Measurements from ENCODE around the gene BCL7A. TPM values are rescaled to one million over a fixed set of nuclear protein-coding genes. Genes with fewer than 3 reads are reported as not detected.

The BCL7A gene
- total and polyA plus RNA-seq, 9 of the 15 experiments (the other 6 are each of a cell fraction or from before 2014, with no cell fraction given) = 0.25 to 21.9 (median 14.9) TPM

- peak in 1 of 2 experiments; percentile 32 for TF ChIP-seq E2F6 (IDR thresholded peaks at IDR 0.05; ENCODE audit: borderline replicate concordance in 1 of 2, extremely low read depth in 1 of 2, insufficient read depth in 1 of 2, insufficient read length in 1 of 2, low read depth in 1 of 2, low read length in 1 of 2, poor library complexity in 1 of 2, severe bottlenecking in 1 of 2)
- TF ChIP-seq ZNF766 (CRISPR knock-in tag; conservative IDR thresholded peaks at IDR 0.05) = peak; percentile 48; the same call in 1 of the 2 replicates
- TF ChIP-seq ZNF431 (CRISPR knock-in tag; IDR thresholded peaks at IDR 0.05) = no peak
- 0 out of 2 replicates have a peak, but pooled peaks have one; percentile 24 for TF ChIP-seq MYC (IDR thresholded peaks at IDR 0.05; ENCODE audit: low read depth, low read length)
- TF ChIP-seq MYC (CRISPR knock-in tag; IDR thresholded peaks at IDR 0.05; ENCODE audit: borderline replicate concordance, low read depth) = no peak
- TF ChIP-seq HDAC1 (IDR thresholded peaks at IDR 0.05) = peak in 1 of 2 experiments; percentile 71; a peak in 2 of 4 replicates
- no peak for TF ChIP-seq ZHX1 (conservative IDR thresholded peaks at IDR 0.05; ENCODE audit: low read length)
- TF ChIP-seq ZNF398 (CRISPR knock-in tag; IDR thresholded peaks at IDR 0.05) = no peak
- peak; percentile 56 for TF ChIP-seq KDM5B (IDR thresholded peaks at IDR 0.05; ENCODE audit: insufficient replicate concordance, low read depth, low read length)
- no peak for TF ChIP-seq BCLAF1 (IDR thresholded peaks at IDR 0.05; ENCODE audit: borderline replicate concordance in 1 of 2, control insufficient read depth in 1 of 2, low read depth in 2 of 2, low read length in 1 of 2)
- TF ChIP-seq U2AF1 (optimal IDR thresholded peaks at IDR 0.05; ENCODE audit: low read depth, low read length) = peak; percentile 35
- TF ChIP-seq YY1 (IDR thresholded peaks at IDR 0.05; ENCODE audit: borderline replicate concordance in 1 of 3, control insufficient read depth in 1 of 3, extremely low read depth in 1 of 3, insufficient read depth in 3 of 3, insufficient read length in 1 of 3, insufficient replicate concordance in 2 of 3, low read depth in 1 of 3, low read length in 2 of 3) = peak in 2 of 3 experiments; percentile 28 to 68
- peak; percentile 75 for TF ChIP-seq POLR2A (conservative IDR thresholded peaks at IDR 0.05)
- no peak for TF ChIP-seq THAP7 (CRISPR knock-in tag; IDR thresholded peaks at IDR 0.05)
These were observed at the start of gene BCL7A (continued) for GRCh38 chr12:122021822-122022392.
